ENCODE results near the gene CLOCK. TPM values are rescaled to one million over a fixed set of nuclear protein-coding genes. Genes with fewer than 3 reads are reported as not detected.

The CLOCK gene
- total RNA-seq, 1 experiment from 2014 or later = 14.9 TPM

DNA sequence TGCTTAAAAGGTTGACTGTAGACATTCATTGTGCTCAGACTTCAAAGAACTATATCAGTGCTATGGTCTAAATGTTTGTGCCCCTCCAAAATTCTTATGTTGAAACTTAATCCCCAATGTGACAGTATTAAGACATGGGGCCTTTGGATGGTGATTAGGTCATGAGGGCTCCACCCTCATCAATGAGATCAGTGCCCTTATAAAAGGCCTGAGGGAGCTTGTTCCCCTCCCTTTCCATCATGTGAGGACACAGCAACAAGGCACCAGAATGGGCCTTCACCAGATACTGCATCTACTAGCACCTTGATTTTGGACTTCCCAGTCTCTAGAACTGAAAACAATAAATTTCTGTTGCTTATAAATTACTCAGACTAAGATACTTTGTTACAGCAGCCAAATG is 28.3 kb downstream of the CLOCK start:
- Histone ChIP-seq H3K36me3 (ENCODE audit: insufficient read depth, low read length, poor library complexity, severe bottlenecking) (no peaks in the 10 kb centered on the region), H3K27ac (ENCODE audit: low read depth, low read length, poor library complexity, severe bottlenecking) (no peak overlapping the region), H3K9me3 (ENCODE audit: low read depth, low read length, poor library complexity, severe bottlenecking) (no peaks in the 10 kb centered on the region), H3K4me1 (ENCODE audit: insufficient read depth, low read length, poor library complexity, severe bottlenecking) (no peaks in the 10 kb centered on the region), H3K27me3 (replicated peaks; ENCODE audit: insufficient read depth, low read depth, low read length, poor library complexity) (no peaks in the 10 kb centered on the region), H3K4me3 (ENCODE audit: low read depth, low read length, poor library complexity, severe bottlenecking) (no peak overlapping the region)
- intact Hi-C loops (cut with micrococcal nuclease; ENCODE audit: unreplicated experiment) = no loop called here
- CTCF ChIA-PET = no interaction called here
- TF ChIP-seq CTCF (conservative IDR thresholded peaks at IDR 0.05; ENCODE audit: low read depth, low read length) (no peak), EZH2 (IDR thresholded peaks at IDR 0.05; ENCODE audit: borderline replicate concordance, low read depth, low read length, poor library complexity, severe bottlenecking) (no peak)
- no peak for DNase-seq (ENCODE audit: low spot score)
- no TSS peak for BruUV-seq (replicated peaks)
- POLR2A ChIA-PET (ENCODE audit: low non-redundant PET) = no interaction called here

DNA sequence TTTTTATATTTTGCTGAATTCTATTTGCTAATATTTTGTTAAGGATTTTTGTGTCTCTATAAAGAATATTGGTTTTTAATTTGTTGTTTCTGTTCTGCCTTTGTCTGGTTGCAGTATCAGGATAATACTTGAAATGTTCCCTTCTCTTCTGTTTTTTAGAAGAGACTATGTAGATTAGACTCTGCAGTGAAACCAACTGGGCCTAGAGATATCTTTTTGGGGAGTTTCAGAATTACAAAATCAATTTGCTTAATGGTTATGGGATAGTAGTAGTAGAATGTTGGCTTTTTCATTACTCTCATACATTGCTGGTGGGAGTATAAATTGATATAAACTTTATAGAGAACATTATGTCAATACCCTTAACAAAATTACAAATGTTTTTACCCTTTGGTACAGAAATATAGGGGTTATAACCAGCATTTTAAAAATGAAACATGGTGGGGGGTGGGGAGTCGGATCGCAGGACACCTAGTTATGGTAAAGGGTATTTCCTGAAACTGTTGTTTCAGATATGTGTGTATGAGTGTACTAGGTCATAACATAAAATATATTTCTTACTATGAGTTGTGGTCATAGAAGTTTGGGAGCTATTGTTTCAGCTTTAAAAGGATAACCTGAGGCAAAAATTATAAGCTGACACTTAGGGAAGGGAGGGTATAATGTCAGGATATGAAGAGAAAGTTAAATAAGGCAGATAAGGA is 29.0 kb downstream of the CLOCK start:
- no peaks in the 10 kb centered on the region for H3K27me3 ChIP-seq (replicated peaks; ENCODE audit: insufficient read depth, low read depth, low read length, poor library complexity)
- no peak overlapping the region for H3K4me3 ChIP-seq (ENCODE audit: low read depth, low read length, poor library complexity, severe bottlenecking)
- TF ChIP-seq EZH2 (IDR thresholded peaks at IDR 0.05; ENCODE audit: borderline replicate concordance, low read depth, low read length, poor library complexity, severe bottlenecking) = no peak
- no peak for TF ChIP-seq CTCF (conservative IDR thresholded peaks at IDR 0.05; ENCODE audit: low read depth, low read length)
- ChIA-PET CTCF (no interaction called here), POLR2A (ENCODE audit: low non-redundant PET) (no interaction called here)
- no peaks in the 10 kb centered on the region for H3K9me3 ChIP-seq (ENCODE audit: low read depth, low read length, poor library complexity, severe bottlenecking)
- DNase-seq (ENCODE audit: low spot score) = no peak
- no TSS peak for BruUV-seq (replicated peaks)
- no peak overlapping the region for H3K27ac ChIP-seq (ENCODE audit: low read depth, low read length, poor library complexity, severe bottlenecking)
- H3K36me3 ChIP-seq (ENCODE audit: insufficient read depth, low read length, poor library complexity, severe bottlenecking) = no peaks in the 10 kb centered on the region
- intact Hi-C loops (cut with micrococcal nuclease; ENCODE audit: unreplicated experiment) = no loop called here
- no peaks in the 10 kb centered on the region for H3K4me1 ChIP-seq (ENCODE audit: insufficient read depth, low read length, poor library complexity, severe bottlenecking)

DNA sequence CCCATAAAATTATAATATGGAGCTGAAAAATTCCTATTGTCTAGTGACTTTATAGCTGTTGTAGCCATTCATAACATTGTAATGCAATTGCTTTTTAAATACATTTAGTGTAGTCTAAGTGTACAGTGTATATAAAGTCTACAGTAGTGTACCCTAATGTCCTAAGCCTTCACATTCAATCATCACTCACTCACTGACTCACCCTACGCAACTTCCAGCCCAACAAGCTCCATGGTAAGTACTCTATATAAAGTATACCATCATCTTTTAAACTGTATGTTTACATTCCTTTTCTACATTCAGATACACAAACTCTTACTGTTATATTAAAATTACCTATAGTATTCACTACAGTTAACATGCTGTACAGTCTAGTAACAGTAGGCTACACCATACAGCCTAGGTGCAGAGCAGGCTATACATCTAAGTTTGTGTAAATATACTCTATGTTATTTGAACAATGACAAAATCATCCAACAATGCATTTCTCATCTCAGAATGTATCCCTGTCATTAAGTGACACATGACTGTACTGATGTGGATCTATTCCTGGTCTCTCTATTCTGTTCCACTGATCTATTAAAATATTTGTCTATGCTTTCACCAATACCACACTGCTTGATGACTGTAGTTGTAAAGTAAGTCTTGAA is 33.7 kb downstream of the CLOCK start:
- Histone ChIP-seq H3K4me1 (ENCODE audit: insufficient read depth, low read length, poor library complexity, severe bottlenecking) (no peaks in the 10 kb centered on the region), H3K27ac (ENCODE audit: low read depth, low read length, poor library complexity, severe bottlenecking) (no peak overlapping the region), H3K36me3 (ENCODE audit: insufficient read depth, low read length, poor library complexity, severe bottlenecking) (no peaks in the 10 kb centered on the region), H3K4me3 (ENCODE audit: low read depth, low read length, poor library complexity, severe bottlenecking) (no peak overlapping the region), H3K27me3 (replicated peaks; ENCODE audit: insufficient read depth, low read depth, low read length, poor library complexity) (no peaks in the 10 kb centered on the region), H3K9me3 (ENCODE audit: low read depth, low read length, poor library complexity, severe bottlenecking) (no peaks in the 10 kb centered on the region)
- no peak for TF ChIP-seq CTCF (conservative IDR thresholded peaks at IDR 0.05; ENCODE audit: low read depth, low read length)
- TF ChIP-seq EZH2 (IDR thresholded peaks at IDR 0.05; ENCODE audit: borderline replicate concordance, low read depth, low read length, poor library complexity, severe bottlenecking) = no peak
- ChIA-PET POLR2A (ENCODE audit: low non-redundant PET) (no interaction called here), CTCF (no interaction called here)
- intact Hi-C loops (cut with micrococcal nuclease; ENCODE audit: unreplicated experiment) = no loop called here
- BruUV-seq (replicated peaks) = no TSS peak
- DNase-seq (ENCODE audit: low spot score) = no peak

Measured in A673 (cell line).